Astrocyte of the hippocampus (primary cell): ENCODE results near the gene PPFIA1.

Experiments used
- DNase-seq: peaks from one replicate; pipeline ENCODE4 v3.0.0; 2011; ENCODE audit warnings: low read depth, low spot score

The PPFIA1 gene

GRCh38 chr11:70270104-70270876 lies at the start of gene PPFIA1:
PPFIA1 (plus strand) TSS chr11:70270690; CDS start chr11:70272173, 1,483 bp downstream.
- peak; percentile 99 for DNase-seq

GRCh38 chr11:70220920-70221319 lies 49.6 kb upstream of the PPFIA1 start:
- DNase-seq: peak; percentile 29

- peak; percentile 59 for DNase-seq
Observed at GRCh38 chr11:70225681-70226177, 44.8 kb upstream of the PPFIA1 start.

- no peak for DNase-seq
Observed at GRCh38 chr11:70226183-70226582, 44.3 kb upstream of the PPFIA1 start.

GRCh38 chr11:70226967-70227366 lies 43.5 kb upstream of the PPFIA1 start:
- DNase-seq: no peak

- no peak for DNase-seq
Observed at GRCh38 chr11:70229737-70230136, 40.8 kb upstream of the PPFIA1 start.

- peak; percentile 53 for DNase-seq
Observed at GRCh38 chr11:70230151-70230839, 40.2 kb upstream of the PPFIA1 start.

- DNase-seq: no peak
Observed at GRCh38 chr11:70230840-70231710, 39.4 kb upstream of the PPFIA1 start.

- DNase-seq: no peak
Observed at GRCh38 chr11:70233034-70233433, 37.5 kb upstream of the PPFIA1 start.

- DNase-seq: peak; percentile 90
Observed at GRCh38 chr11:70233511-70233934, 37.0 kb upstream of the PPFIA1 start.

GRCh38 chr11:70233962-70234361 lies 36.5 kb upstream of the PPFIA1 start:
- no peak for DNase-seq

GRCh38 chr11:70240337-70240736 lies 30.2 kb upstream of the PPFIA1 start:
- no peak for DNase-seq

GRCh38 chr11:70241709-70242108 lies 28.8 kb upstream of the PPFIA1 start:
- DNase-seq: no peak

- DNase-seq: no peak
Observed at GRCh38 chr11:70242885-70243284, 27.6 kb upstream of the PPFIA1 start.

GRCh38 chr11:70243912-70244652 lies 26.4 kb upstream of the PPFIA1 start:
- DNase-seq: peak; percentile 34

GRCh38 chr11:70244698-70245097 lies 25.8 kb upstream of the PPFIA1 start:
- peak; percentile 93 for DNase-seq

- DNase-seq: peak; percentile 32
Observed at GRCh38 chr11:70246196-70246595, 24.3 kb upstream of the PPFIA1 start.

GRCh38 chr11:70247042-70247709 lies 23.3 kb upstream of the PPFIA1 start:
- DNase-seq: no peak

- DNase-seq: no peak
Observed at GRCh38 chr11:70247710-70248072, 22.8 kb upstream of the PPFIA1 start.

GRCh38 chr11:70250876-70251658 lies 19.4 kb upstream of the PPFIA1 start:
- DNase-seq: no peak
